ENCODE measurements around the gene DIP2C.
A peak's percentile ranks its signal among the peaks of the same experiment; 100 is the strongest.

DIP2C gene

DNA sequence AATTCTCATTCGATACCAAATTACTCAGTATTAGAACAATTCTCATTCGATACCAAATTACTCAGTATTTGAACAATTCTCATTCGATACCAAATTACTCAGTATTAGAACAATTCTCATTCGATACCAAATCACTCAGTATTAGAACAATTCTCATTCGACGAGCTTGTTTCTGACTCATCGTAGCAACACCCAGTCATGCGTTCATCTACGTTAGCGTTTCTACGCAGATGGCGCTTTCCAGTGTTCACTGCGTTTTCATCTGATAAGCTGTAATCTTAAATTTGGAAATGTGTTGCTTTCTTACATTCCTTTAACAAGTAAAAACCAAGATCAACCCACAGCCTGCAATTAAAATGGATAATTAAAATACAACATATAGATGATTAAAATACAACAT, 277.9 kb downstream of the DIP2C start:
- H3K4me3 ChIP-seq (ENCODE audit: low read depth, low read length): no peak overlapping the region
- TF ChIP-seq, protein P1, sequence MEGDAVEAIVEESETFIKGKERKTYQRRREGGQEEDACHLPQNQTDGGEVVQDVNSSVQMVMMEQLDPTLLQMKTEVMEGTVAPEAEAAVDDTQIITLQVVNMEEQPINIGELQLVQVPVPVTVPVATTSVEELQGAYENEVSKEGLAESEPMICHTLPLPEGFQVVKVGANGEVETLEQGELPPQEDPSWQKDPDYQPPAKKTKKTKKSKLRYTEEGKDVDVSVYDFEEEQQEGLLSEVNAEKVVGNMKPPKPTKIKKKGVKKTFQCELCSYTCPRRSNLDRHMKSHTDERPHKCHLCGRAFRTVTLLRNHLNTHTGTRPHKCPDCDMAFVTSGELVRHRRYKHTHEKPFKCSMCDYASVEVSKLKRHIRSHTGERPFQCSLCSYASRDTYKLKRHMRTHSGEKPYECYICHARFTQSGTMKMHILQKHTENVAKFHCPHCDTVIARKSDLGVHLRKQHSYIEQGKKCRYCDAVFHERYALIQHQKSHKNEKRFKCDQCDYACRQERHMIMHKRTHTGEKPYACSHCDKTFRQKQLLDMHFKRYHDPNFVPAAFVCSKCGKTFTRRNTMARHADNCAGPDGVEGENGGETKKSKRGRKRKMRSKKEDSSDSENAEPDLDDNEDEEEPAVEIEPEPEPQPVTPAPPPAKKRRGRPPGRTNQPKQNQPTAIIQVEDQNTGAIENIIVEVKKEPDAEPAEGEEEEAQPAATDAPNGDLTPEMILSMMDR (IDR thresholded peaks at IDR 0.05; ENCODE audit: control insufficient read depth, extremely low read depth, insufficient read depth): no peak
- DNase-seq (ENCODE audit: low read depth): no peak

DNA sequence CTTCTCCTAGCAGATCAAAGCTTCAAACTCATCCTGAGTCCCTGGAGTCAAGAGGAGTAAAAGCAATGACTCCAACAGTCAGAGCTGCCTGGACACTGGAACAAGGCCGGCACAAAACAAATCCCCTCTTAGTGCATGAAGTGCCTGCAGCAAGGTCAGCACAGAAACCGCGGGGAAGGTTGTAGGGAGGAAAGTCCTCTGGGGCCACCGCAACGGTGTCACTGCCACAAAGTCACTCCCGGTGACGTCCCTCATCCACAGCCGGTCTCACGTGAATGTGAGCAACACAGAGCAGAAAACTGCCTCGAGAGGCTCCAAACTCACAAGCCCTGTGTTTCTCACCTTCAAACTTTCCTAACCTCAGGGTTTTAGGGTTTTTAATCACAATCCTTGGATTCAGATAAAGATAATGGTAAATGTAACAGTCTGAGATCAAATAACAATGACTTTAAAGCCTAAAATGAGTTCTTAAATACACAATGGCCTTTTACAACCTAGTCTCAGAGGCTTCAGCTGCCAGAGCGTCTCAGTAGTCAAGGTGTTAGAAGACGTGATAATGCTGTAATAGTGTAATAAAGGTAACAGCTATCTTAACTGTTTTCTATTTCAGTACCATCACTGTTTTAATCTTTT, 279.9 kb downstream of the DIP2C start:
- no peak for DNase-seq (ENCODE audit: low read depth)
- TF ChIP-seq, protein P1 (IDR thresholded peaks at IDR 0.05; ENCODE audit: control insufficient read depth, extremely low read depth, insufficient read depth): no peak

DNA sequence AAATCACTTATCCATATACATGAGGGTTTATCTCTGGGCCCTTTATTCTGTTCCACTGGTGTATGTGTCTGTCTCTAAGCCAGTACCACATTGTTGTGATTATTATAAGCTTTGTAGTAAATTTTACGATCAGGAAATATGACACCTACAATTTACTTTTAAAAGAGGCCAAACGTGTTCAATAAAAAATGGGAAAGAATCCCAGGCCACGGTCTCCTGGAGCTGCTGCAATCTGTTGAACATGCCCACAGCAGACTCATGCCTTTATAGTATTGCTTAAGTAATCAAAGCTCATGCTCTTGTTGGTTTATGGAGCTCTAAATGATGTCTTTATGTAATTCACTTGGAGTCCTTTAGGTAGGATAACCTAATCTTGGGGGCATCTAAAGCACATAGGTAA, 281.2 kb downstream of the DIP2C start:
- TF ChIP-seq, protein P1 (IDR thresholded peaks at IDR 0.05; ENCODE audit: control insufficient read depth, extremely low read depth, insufficient read depth): no peak
- no peak overlapping the region for H3K4me3 ChIP-seq (ENCODE audit: low read depth, low read length)
- DNase-seq (ENCODE audit: low read depth): peak; percentile 92

More for the DNA sequence above, 279.9 kb downstream of the DIP2C start:
- H3K4me3 ChIP-seq (ENCODE audit: low read depth, low read length): no peak overlapping the region

DNA sequence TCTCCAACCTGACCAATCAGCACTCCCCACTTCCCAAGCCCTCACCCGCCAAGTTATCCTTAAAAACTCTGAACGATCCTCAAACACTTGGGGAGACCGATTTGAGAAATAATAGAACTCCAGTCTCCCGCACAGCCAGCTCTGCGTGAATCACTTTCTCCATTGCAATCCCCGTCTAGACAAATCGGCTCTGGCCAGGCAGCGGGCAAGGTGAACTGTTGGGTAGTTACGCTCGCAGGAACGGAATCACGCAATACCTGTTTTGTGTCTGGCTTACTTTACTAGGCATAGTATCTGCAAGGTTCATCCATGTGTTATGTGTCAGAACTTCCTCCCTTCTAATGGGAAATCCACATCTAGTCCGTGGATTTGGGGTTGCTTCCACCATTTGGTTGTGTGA, 282.5 kb downstream of the DIP2C start:
- TF ChIP-seq, protein P1 (IDR thresholded peaks at IDR 0.05; ENCODE audit: control insufficient read depth, extremely low read depth, insufficient read depth): no peak
- no peak for DNase-seq (ENCODE audit: low read depth)

DNA sequence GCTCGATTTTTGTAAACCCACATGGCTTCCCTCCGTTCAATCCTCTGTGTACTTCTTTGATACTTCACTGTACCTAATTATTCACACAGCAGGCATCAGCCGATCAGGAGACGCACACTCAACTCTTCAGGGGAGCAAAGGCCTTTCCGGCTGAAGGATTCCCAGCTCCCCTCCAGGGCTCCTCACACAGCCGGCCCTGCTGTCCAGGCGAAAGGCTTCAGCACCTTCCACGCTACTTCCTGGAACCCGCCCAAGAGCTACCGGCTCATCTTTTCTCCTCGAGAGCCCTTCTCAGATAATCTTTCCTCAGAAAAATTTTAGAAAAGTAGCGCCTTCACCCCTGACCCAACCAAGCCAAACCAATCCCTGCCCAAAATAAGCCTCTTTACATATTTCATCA, 283.8 kb downstream of the DIP2C start:
- TF ChIP-seq, protein P1 (IDR thresholded peaks at IDR 0.05; ENCODE audit: control insufficient read depth, extremely low read depth, insufficient read depth): no peak

More for the DNA sequence above, 282.5 kb downstream of the DIP2C start:
- no peak overlapping the region for H3K4me3 ChIP-seq (ENCODE audit: low read depth, low read length)

DNA sequence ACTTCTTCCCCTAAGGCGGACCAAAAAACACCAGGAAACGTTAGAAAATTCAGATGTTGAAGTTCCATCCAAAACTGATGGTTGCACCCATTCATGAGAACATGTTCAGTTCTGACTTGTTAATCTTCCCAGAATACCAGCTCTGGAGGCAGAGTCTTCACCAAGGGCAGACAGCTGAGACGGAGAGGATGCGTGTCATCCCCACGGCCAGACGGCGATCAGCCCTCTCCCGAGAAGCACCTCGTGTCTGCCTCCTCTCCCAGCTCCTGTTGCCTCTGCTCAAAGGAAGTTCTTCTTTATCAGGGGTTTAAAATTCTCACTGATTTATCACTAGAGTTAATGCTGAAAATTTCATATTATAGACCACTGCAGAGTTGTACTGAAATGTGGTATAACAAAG, 284.5 kb downstream of the DIP2C start:
- H3K4me3 ChIP-seq (ENCODE audit: low read depth, low read length): no peak overlapping the region
- TF ChIP-seq, protein P1 (IDR thresholded peaks at IDR 0.05; ENCODE audit: control insufficient read depth, extremely low read depth, insufficient read depth): no peak
- DNase-seq (ENCODE audit: low read depth): no peak

More for the DNA sequence above, 283.8 kb downstream of the DIP2C start:
- no peak overlapping the region for H3K4me3 ChIP-seq (ENCODE audit: low read depth, low read length)
- no peak for DNase-seq (ENCODE audit: low read depth)

DNA sequence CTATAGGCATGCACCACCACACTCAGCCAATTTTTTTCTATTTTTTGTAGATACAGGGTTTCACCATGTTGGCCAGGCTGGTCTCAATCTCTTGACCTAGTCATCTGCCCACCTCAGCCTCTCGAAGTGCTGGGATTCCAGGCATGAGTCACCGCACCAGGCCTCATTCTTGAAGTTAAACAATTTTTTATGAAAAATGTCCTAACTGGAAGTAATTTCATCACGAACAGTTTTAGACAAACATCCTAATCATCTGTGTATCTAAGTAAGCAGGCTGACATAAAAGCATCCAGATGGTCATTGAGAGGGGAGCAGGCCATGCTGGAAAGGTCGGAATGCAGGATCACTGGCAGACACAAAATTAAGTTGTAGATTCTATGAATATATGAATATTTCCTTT, 285.1 kb downstream of the DIP2C start:
- H3K4me3 ChIP-seq (ENCODE audit: low read depth, low read length): no peak overlapping the region
- TF ChIP-seq, protein P1 (IDR thresholded peaks at IDR 0.05; ENCODE audit: control insufficient read depth, extremely low read depth, insufficient read depth): no peak
- no peak for DNase-seq (ENCODE audit: low read depth)
